Measurements from ENCODE around the gene TAF1C.

DNA sequence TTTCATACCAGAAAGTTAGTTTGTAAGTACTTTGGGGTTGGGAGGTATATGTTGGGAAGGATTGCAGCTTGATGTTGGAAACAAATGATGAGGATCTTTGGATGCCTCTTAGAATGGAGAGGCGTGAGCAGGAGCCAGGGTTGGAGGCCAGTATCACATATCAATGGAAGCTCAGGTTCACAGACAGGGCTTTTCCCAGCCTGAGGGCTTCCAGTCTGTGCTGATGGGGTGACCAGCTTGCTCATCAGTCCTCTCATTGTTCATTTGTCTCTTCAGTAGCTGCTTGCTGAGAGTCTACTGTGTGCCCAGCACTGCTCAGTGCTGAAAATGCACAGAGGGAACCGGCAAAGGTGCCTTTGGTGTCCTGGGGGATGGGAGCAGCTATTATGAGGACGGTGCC is 35.9 kb downstream of the TAF1C start:
- TF ChIP-seq, protein P1, sequence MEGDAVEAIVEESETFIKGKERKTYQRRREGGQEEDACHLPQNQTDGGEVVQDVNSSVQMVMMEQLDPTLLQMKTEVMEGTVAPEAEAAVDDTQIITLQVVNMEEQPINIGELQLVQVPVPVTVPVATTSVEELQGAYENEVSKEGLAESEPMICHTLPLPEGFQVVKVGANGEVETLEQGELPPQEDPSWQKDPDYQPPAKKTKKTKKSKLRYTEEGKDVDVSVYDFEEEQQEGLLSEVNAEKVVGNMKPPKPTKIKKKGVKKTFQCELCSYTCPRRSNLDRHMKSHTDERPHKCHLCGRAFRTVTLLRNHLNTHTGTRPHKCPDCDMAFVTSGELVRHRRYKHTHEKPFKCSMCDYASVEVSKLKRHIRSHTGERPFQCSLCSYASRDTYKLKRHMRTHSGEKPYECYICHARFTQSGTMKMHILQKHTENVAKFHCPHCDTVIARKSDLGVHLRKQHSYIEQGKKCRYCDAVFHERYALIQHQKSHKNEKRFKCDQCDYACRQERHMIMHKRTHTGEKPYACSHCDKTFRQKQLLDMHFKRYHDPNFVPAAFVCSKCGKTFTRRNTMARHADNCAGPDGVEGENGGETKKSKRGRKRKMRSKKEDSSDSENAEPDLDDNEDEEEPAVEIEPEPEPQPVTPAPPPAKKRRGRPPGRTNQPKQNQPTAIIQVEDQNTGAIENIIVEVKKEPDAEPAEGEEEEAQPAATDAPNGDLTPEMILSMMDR (IDR thresholded peaks at IDR 0.05): no peak
- no peak for TF ChIP-seq POLR2A (IDR thresholded peaks at IDR 0.05)

All from heart left ventricle (tissue), 13 donors.